AG08395 (cell line): Measurements from ENCODE around the gene NELL2.
"Not testable (repeated sequence)": the region's sequence is repeated elsewhere in the genome, so short reads cannot be mapped to it uniquely, and the experiment has no call there.

Experiments used
- DNase-seq: peaks from one replicate; pipeline ENCODE4 v3.0.0; 2012; ENCODE audit warnings: mixed read lengths, low spot score

The NELL2 gene

GRCh38 chr12:44775901-44776300 lies 100.2 kb downstream of the NELL2 start:
- DNase-seq, result no peak

DNA sequence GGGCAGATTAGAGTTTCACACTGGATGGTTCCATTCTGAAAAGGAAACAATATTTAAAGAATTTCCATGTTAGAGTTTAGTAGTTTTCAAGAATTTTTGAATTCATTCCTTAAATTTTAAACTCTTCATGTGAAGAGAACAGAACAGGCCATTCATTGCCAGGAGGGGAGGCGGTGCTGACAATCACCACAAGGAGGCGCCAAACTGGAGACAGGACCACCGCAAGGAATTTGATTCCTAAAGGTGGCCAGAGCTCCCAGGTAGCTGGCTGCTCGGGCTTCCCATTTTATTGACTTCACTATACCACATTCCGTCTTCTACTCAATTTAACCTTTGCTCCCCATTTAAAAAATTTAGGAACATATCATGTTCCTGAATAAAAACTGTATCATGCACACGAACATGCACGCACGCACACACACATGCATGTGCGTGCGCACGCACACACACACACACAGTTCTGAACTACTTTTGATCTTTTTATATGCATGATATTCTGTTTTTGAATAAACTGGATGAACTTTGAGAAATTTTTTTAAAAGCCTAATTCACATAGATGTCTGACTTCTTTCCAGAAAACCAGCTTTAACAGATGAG lies 101.2 kb downstream of the NELL2 start:
- no peak for DNase-seq

GRCh38 chr12:44771485-44772021 lies 104.6 kb downstream of the NELL2 start:
- DNase-seq, result no peak

GRCh38 chr12:44765796-44766195 lies 110.3 kb downstream of the NELL2 start:
- no peak for DNase-seq

DNA sequence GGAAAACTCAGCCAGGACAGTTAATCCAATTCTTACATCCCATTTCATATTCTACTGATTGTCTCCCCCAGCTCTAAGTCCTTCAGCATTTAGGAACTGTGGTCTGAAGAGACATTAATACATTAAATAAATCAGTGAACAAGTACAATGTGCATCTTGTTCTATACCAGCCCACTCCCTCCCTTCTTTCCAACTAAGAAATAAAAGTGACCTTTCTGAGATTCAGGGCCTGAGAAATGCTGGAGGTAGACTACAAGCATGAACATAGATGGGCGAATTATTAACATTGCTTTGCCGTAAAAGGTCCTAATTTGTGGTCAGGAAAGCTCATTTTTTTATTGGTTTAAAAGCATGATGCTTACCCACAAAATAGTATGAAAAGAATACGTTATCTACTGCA lies 113.1 kb downstream of the NELL2 start:
- no peak for DNase-seq

DNA sequence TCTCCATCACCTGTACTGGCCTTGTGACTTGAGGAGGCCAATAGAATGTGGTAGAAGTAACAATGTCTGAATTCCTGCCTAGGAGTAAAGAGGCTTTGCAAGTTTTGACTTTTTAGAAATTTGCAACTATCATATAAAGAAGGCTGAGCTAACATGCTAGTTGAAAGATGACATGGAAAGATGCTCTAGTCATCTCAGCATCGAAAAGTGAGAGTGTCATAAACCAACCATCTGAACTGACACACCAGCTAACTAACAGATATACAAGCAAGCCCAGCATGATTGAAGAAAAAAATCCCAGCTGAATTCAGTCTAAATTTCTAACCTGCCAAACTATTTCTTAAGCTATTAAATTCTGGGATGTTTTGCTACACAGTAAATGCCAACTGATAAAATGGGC lies 116.8 kb downstream of the NELL2 start:
- DNase-seq, result no peak

GRCh38 chr12:44750468-44750867 lies 125.6 kb downstream of the NELL2 start:
- no peak for DNase-seq

DNA sequence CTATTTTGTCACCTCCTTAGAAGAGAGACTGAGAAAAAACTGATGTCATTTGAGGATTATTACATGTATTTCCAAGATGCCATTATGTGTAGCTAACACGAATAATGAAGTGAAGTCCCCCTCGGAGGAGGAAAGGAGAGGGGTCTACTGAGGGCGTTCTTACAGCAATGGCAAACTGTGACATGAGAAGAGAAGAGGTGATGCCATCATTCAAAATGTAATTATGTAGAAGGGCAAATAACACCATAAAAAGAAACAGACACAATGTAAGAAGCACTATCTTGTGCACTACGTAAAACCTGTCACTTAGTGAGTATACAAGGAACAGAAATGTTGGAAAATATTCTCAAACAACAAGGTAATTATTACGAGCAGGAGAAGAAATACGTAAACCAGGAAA lies 126.5 kb downstream of the NELL2 start:
- DNase-seq, result no peak

DNA sequence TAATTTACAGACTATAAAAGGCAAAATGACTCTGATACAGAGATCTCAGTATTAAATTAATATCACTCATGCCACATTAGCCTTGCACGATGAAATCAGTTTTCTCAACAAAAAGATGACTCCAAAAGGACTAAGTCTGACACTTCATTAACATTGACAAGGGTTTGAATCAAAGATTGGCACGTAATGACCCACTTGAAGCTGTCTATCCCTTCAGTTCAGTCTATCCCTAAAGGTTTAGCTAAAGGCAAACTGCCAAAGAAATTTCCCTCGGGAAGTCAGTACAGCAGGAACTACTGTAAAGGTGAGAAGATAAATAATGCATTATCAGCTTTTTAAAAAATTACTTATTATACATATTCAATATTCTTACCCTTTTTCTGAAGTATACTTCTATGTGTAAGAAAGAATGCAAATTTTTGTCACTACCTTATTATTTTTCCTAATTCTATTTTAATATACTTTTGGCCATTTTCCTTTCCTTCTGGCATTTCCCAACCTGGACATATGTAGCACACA lies 127.1 kb downstream of the NELL2 start:
- DNase-seq, result no peak

GRCh38 chr12:44741292-44741980 lies 134.7 kb downstream of the NELL2 start:
- not testable (repeated sequence) for DNase-seq

GRCh38 chr12:44738051-44738450 lies 138.1 kb downstream of the NELL2 start:
- DNase-seq, result no peak

DNA sequence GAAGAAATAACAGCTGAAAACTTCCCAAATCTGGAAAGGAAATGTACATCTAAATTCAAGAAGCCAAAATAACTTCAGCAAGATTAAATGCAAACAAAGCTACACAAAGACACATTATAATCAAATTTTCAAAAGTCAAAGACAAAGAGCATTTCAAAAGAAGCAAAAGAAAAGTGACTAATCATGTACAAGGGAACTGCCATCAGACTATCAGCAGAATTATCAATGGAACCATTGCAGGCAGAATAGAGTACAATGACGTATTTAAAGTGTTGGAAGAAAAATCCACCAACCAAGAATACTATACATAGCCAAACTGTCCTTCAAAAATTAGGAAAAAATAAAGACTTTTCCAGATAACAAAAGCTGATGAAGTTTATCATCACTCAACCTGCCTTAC lies 147.5 kb downstream of the NELL2 start:
- no peak for DNase-seq

- no peak for DNase-seq
Observed at GRCh38 chr12:44720265-44720664, 155.8 kb downstream of the NELL2 start.

DNA sequence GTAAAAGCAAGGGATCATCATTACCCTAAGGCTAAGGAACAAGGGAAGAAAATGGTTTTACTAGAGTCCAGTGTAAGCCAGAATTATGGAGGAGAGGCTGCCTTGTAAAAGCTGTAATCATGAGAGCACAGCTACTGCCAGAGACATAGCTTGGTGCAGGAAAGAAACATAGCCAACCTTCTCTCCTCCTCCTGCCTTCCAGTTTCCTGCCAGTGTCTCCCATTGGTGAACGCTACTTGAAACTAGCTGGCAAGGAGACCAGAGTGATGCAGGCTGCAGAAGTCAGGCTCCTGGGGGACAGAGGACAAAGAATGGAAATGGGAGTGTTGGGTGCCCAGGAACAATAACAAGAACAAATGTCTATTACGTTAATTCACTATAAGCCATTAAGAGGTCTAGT lies 158.5 kb downstream of the NELL2 start:
- DNase-seq, result no peak

- DNase-seq, result no peak
Observed at GRCh38 chr12:44716711-44717110, 159.4 kb downstream of the NELL2 start.

- DNase-seq, result no peak
Observed at GRCh38 chr12:44711736-44712135, 164.4 kb downstream of the NELL2 start.

DNA sequence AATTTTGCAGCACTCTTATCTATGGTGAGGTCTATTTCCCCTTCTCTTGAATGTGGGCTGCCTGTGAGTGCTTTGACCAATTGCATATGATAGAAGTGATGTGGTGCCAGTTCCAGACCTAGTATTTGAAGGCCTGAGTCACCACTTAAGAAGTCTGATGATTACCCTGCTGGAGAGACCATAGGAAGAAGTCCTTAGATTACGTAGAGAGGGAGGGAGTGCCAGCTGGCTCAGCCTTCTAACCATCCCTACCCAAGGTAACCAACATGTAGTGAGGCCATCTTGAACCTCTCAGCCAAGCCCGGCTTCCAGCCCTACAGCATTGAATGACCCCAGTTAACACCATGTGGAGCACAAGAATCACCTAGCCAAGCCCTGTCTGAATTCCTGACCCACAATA lies 166.9 kb downstream of the NELL2 start:
- DNase-seq, result no peak

- DNase-seq, result no peak
Observed at GRCh38 chr12:44708218-44708617, 167.9 kb downstream of the NELL2 start.

DNA sequence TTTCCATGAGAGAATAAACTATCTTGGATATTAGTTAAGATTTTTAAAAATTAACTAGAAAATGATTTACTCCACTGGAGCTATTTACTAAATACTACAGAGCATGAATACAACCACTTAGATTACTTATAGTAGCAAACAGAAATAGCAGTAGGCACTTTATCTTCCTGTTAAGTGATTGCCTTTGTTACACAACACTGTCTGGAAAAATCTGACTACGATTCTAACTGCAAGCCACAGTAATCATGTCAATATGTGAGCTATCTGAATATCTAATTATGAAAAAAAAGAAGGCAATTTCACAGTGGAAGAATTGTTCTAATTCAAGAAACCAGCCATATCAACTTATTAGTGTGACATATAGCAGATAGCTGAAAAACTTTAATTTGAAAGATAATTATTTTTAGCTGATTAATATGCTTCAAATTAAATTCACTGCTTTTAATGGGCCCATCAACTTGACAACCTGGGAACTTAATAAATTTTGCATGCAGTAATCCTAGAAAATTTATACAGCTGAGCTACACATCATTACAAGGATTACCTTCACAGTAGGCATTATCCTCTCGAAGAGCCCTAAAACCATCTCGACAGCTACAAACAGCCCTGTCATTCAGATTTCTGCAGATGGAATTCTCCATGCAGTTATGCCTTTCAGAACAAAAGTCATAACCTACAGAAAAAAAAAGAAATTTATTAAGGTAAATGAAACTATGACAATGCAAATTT lies 172.8 kb downstream of the NELL2 start:
- DNase-seq, result no peak

GRCh38 chr12:44697511-44697910 lies 178.6 kb downstream of the NELL2 start:
- DNase-seq, result no peak

DNA sequence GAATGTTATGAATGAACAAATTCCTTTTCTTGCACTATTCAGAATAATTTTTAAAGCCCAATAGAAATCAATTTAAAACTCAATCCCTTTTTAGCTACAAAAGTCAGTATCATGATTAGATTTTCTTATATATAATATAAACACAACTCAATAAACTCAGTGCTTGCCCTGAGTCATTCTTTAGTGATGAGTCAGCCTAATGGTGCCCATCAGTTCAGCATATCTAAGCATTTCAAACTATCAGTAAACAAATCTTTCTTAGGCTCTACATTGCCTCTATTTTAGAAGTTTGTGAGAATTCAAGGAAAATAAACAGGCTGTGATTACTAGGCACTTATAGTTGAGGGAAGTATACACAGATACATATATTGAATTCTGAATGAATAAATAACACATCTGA lies 179.6 kb downstream of the NELL2 start:
- no peak for DNase-seq

- no peak for DNase-seq
Observed at GRCh38 chr12:44694017-44694416, 182.1 kb downstream of the NELL2 start.

DNA sequence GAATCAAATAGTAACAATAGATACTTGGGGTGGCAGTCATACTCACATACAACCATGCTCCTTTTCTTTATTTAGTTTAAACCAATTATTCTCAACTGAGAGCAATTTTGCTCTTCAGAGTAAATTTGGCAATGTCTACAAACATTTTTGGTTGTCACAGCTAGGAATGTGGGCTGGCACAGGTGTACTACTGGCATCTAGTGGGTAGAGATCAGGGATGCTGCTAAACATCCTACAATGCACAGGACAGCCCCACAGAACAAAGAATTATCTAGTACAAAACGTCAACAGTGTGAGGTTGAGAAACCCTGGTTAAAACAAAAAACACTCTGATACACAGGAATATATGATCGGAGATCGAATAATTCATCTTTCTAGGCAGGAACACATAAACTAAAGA lies 186.5 kb downstream of the NELL2 start:
- no peak for DNase-seq
